Measurements from ENCODE around the gene NCKAP5.

The NCKAP5 gene

GRCh38 chr2:133317178-133317577, 251.1 kb downstream of the NCKAP5 start:
- no peak for DNase-seq

- DNase-seq: no peak
These were observed 251.7 kb downstream of the NCKAP5 start for GRCh38 chr2:133316557-133316956.

GRCh38 chr2:133315280-133315679, 253.0 kb downstream of the NCKAP5 start:
- no peak for DNase-seq

GRCh38 chr2:133314795-133315194, 253.5 kb downstream of the NCKAP5 start:
- DNase-seq: no peak

- DNase-seq: no peak
These were observed 256.1 kb downstream of the NCKAP5 start for GRCh38 chr2:133312038-133312729.

GRCh38 chr2:133306236-133306635, 262.0 kb downstream of the NCKAP5 start:
- no peak for DNase-seq

GRCh38 chr2:133304344-133304743, 263.9 kb downstream of the NCKAP5 start:
- no peak for DNase-seq

GRCh38 chr2:133303150-133303549, 265.1 kb downstream of the NCKAP5 start:
- no peak for DNase-seq

- DNase-seq: no peak
These were observed 271.9 kb downstream of the NCKAP5 start for GRCh38 chr2:133296401-133296800.

GRCh38 chr2:133293544-133294353, 274.5 kb downstream of the NCKAP5 start:
- DNase-seq: no peak

- DNase-seq: no peak
These were observed 276.0 kb downstream of the NCKAP5 start for GRCh38 chr2:133292259-133292658.

- DNase-seq: no peak
These were observed 280.6 kb downstream of the NCKAP5 start for GRCh38 chr2:133287709-133288108.

- no peak for DNase-seq
These were observed 281.8 kb downstream of the NCKAP5 start for GRCh38 chr2:133286326-133286922.

GRCh38 chr2:133273031-133273430, 295.2 kb downstream of the NCKAP5 start:
- DNase-seq: no peak

- no peak for DNase-seq
These were observed 297.2 kb downstream of the NCKAP5 start for GRCh38 chr2:133271105-133271504.

- DNase-seq: no peak
These were observed 297.7 kb downstream of the NCKAP5 start for GRCh38 chr2:133270550-133270949.

- DNase-seq: peak; percentile 47
These were observed 301.2 kb downstream of the NCKAP5 start for GRCh38 chr2:133266926-133267590.

- DNase-seq: peak; percentile 59
These were observed 302.0 kb downstream of the NCKAP5 start for GRCh38 chr2:133266041-133266925.

GRCh38 chr2:133265432-133265949, 302.8 kb downstream of the NCKAP5 start:
- DNase-seq: peak; percentile 48

GRCh38 chr2:133264989-133265401, 303.3 kb downstream of the NCKAP5 start:
- no peak for DNase-seq

- DNase-seq: no peak
These were observed 305.4 kb downstream of the NCKAP5 start for GRCh38 chr2:133262893-133263292.

- DNase-seq: no peak
These were observed 312.9 kb downstream of the NCKAP5 start for GRCh38 chr2:133255360-133255759.

Measured in right forelimb (tissue), 1 donor.